ENCODE results near the gene AGBL5. TPM values are rescaled to one million over a fixed set of nuclear protein-coding genes. Genes with fewer than 3 reads are reported as not detected.

AGBL5 gene
- total and polyA plus RNA-seq, 9 of the 15 experiments (the other 6 are each of a cell fraction or from before 2014, with no cell fraction given): 3.3 to 52.7 (median 26.2) TPM

DNA sequence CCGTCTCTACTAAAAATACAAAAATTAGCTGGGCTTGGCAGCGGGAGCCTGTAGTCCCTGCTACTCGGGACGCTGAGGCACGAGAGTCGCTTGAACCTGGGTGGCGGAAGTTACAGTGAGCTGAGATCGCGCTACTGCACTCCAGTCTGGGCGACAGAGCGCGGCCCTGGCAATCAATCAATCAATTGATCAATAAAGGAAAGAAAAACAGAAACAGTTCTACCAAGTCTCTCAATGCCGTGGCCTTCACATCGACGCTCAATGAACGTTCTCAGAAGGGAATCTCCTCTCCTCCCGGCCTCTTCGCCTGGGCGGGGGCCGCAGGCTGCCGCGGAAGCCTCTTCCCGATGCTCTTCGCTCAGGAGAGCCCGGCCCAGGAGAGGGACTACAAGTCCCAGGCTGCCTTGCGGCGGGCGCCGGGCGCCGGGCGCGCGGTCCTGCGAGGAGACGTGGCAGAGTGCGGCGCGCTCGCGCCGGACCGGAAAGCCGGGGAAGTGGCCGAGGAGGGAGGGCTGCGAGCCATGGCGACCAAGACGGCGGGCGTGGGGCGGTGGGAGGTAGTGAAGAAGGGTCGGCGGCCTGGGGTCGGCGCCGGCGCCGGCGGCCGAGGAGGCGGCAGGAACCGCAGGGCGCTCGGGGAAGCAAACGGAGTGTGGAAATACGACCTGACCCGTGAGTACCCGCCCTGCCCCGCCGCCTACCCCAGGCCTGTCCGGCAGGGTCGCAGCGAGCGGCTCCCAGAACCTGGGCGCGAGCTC, 18.8 kb upstream of the AGBL5 start, which contains the start of gene TMEM214 (continued):
- TF ChIP-seq, protein P1, sequence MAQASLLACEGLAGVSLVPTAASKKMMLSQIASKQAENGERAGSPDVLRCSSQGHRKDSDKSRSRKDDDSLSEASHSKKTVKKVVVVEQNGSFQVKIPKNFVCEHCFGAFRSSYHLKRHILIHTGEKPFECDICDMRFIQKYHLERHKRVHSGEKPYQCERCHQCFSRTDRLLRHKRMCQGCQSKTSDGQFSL (CRISPR knock-in tag; IDR thresholded peaks at IDR 0.05): peak; percentile 57; the same call in 1 of the 2 replicates
- TF ChIP-seq, protein P1 (tag; IDR thresholded peaks at IDR 0.05): no peak
- TF ChIP-seq, protein P2, sequence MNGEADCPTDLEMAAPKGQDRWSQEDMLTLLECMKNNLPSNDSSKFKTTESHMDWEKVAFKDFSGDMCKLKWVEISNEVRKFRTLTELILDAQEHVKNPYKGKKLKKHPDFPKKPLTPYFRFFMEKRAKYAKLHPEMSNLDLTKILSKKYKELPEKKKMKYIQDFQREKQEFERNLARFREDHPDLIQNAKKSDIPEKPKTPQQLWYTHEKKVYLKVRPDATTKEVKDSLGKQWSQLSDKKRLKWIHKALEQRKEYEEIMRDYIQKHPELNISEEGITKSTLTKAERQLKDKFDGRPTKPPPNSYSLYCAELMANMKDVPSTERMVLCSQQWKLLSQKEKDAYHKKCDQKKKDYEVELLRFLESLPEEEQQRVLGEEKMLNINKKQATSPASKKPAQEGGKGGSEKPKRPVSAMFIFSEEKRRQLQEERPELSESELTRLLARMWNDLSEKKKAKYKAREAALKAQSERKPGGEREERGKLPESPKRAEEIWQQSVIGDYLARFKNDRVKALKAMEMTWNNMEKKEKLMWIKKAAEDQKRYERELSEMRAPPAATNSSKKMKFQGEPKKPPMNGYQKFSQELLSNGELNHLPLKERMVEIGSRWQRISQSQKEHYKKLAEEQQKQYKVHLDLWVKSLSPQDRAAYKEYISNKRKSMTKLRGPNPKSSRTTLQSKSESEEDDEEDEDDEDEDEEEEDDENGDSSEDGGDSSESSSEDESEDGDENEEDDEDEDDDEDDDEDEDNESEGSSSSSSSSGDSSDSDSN (IDR thresholded peaks at IDR 0.05; ENCODE audit: borderline replicate concordance in 1 of 2, low read depth in 2 of 2, low read length in 2 of 2): 0 out of 4 replicates have a peak, but pooled peaks of 1 of the 2 experiments have one; percentile 52
- TF ChIP-seq MBD1 (CRISPR knock-in tag; IDR thresholded peaks at IDR 0.05) (no peak), SP2 (IDR thresholded peaks at IDR 0.05; ENCODE audit: extremely low read depth, low read depth, low read length, poor library complexity, severe bottlenecking) (no peak), EZH2 (IDR thresholded peaks at IDR 0.05; ENCODE audit: borderline replicate concordance, low read depth, low read length) (no peak), SPI1 (IDR thresholded peaks at IDR 0.05; ENCODE audit: borderline replicate concordance, low read depth, low read length) (0 out of 2 replicates have a peak, but pooled peaks have one; percentile 16), POU5F1 (IDR thresholded peaks at IDR 0.05; ENCODE audit: borderline replicate concordance, low read depth, low read length, partially characterized antibody) (no peak), SMAD3 (CRISPR knock-in tag; conservative IDR thresholded peaks at IDR 0.05) (no peak), GABPB2 (CRISPR knock-in tag; conservative IDR thresholded peaks at IDR 0.05) (no peak), BACH1 (tag; IDR thresholded peaks at IDR 0.05) (no peak), ESRRB (CRISPR knock-in tag; IDR thresholded peaks at IDR 0.05; ENCODE audit: borderline replicate concordance) (no peak), HEY1 (CRISPR knock-in tag; IDR thresholded peaks at IDR 0.05; ENCODE audit: borderline replicate concordance) (no peak), TRIM28 (IDR thresholded peaks at IDR 0.05) (no peak), POLR2H (tag; IDR thresholded peaks at IDR 0.05; ENCODE audit: low read depth) (no peak; the same call in 1 of the 2 replicates), CEBPG (CRISPR knock-in tag; IDR thresholded peaks at IDR 0.05) (no peak), CEBPG (tag; conservative IDR thresholded peaks at IDR 0.05 in 1 of 2, IDR thresholded peaks at IDR 0.05 in 1 of 2) (no peak; a peak in 1 of 4 replicates), SMAD2 (IDR thresholded peaks at IDR 0.05; ENCODE audit: low read depth, low read length) (no peak), PTBP1 (IDR thresholded peaks at IDR 0.05; ENCODE audit: low read depth, low read length) (0 out of 2 replicates have a peak, but pooled peaks have one; percentile 49), CBX8 (IDR thresholded peaks at IDR 0.05; ENCODE audit: borderline replicate concordance, extremely low read depth, low read depth, low read length, poor library complexity, severe bottlenecking) (no peak)
